Measurements from ENCODE around the gene CENPT. TPM values are rescaled to one million over a fixed set of nuclear protein-coding genes. Genes with fewer than 3 reads are reported as not detected.

Gene CENPT
- total and polyA plus RNA-seq, 2 of the 8 experiments (the other 6 are each of a cell fraction or from before 2014, with no cell fraction given): 42.4 to 53.4 TPM

DNA sequence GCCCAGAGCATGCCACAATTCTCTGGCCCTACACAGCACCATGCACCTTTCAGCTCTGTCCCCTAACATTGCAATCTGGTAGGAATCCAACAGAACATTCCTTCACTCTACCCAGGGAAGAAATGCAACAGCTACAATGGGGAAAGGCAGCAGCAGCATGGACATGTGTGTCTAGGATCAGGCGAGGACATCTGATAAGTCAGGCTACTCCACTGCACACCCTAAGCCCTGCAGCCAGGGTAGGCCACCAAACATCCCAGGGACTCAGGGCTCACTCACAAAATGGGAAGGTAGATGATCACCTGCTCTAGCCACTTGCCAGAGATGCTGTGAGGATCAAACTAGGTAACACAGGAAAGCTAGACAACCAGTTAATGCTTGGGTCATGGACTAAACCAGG is 46.3 kb downstream of the CENPT start:
- Histone ChIP-seq H3K36me3 (ENCODE audit: control insufficient read depth in 2 of 4, insufficient read depth in 4 of 4, low read length in 3 of 4) (peaks cover 0 to 11% (median 0%) of the 10 kb centered on the region in 4 experiments; a peak in 3 of 8 replicates), H3K4me3 (ENCODE audit: extremely low read depth in 1 of 4, insufficient read depth in 2 of 4, low read depth in 3 of 4, low read length in 4 of 4) (no peak overlapping the region), H3K9me3 (ENCODE audit: insufficient read depth in 2 of 2, low read depth in 1 of 2, low read length in 1 of 2) (no peaks in the 10 kb centered on the region), H2BK12ac (ENCODE audit: low read depth, low read length) (no peak overlapping the region), H3K4me2 (ENCODE audit: insufficient read depth in 1 of 2, low read depth in 2 of 2, low read length in 2 of 2) (no peak overlapping the region), H4K20me1 (replicated peaks in 1 of 2; ENCODE audit: control insufficient read depth in 1 of 2, insufficient read depth in 2 of 2, low read length in 2 of 2) (peaks cover 3 to 19% of the 10 kb centered on the region in 2 experiments), H2BK120ac (replicated peaks; ENCODE audit: low read depth, low read length) (no peak overlapping the region), H3K23ac (ENCODE audit: insufficient read length) (no peak overlapping the region), H3K79me1 (ENCODE audit: low read depth, low read length) (peaks cover 15% of the 10 kb centered on the region), H2BK15ac (ENCODE audit: low read length) (no peak overlapping the region), H2BK20ac (ENCODE audit: low read length) (no peak overlapping the region), H3K23me2 (ENCODE audit: low read depth, low read length) (peaks cover 8% of the 10 kb centered on the region; the same call in 1 of the 2 replicates), H2AK5ac (ENCODE audit: low read depth, low read length) (no peak overlapping the region), H3K14ac (ENCODE audit: insufficient read length) (no peak overlapping the region), H3K4ac (replicated peaks; ENCODE audit: insufficient read length, low read depth, low read length) (no peak overlapping the region), H3K4me1 (replicated peaks in 1 of 4; ENCODE audit: control insufficient read depth in 3 of 4, insufficient read depth in 4 of 4, low read length in 3 of 4) (peaks cover 4 to 7% (median 5%) of the 10 kb centered on the region in 4 experiments; a peak in 6 of 7 replicates), H3K9ac (replicated peaks in 1 of 4; ENCODE audit: extremely low read depth in 1 of 4, low read depth in 3 of 4, low read length in 3 of 4) (no peak overlapping the region), H4K8ac (ENCODE audit: extremely low read depth, insufficient read depth, low read length) (no peak overlapping the region), H3K79me2 (ENCODE audit: control insufficient read depth in 1 of 2, insufficient read depth in 2 of 2, low read length in 2 of 2) (peaks cover 5 to 37% of the 10 kb centered on the region in 2 experiments; a peak in 3 of 4 replicates), H3K27me3 (replicated peaks in 1 of 4; ENCODE audit: control insufficient read depth in 3 of 4, extremely low read depth in 1 of 4, insufficient read depth in 3 of 4, low read length in 3 of 4) (no peaks in the 10 kb centered on the region), H4K91ac (replicated peaks; ENCODE audit: insufficient read length, low read length) (no peak overlapping the region), H3K27ac (ENCODE audit: low read depth, low read length) (no peak overlapping the region), H2AFZ (ENCODE audit: low read length) (no peak overlapping the region), H3K56ac (replicated peaks; ENCODE audit: insufficient read length, low read depth, low read length) (no peak overlapping the region), H4K5ac (ENCODE audit: insufficient read length, low read depth, low read length) (no peak overlapping the region), H3K18ac (ENCODE audit: extremely low read depth, low read length) (no peak overlapping the region), H2BK5ac (ENCODE audit: low read depth, low read length) (no peak overlapping the region)
- ChIA-PET CTCF (ENCODE audit: partially characterized antibody) (interaction anchor here (0.6 to 1.5 kb wide), 7 partner anchors 9 to 135 kb away, joined by 3 to 8 read pairs (median 4); partner anchors contain the start of gene ENKD1), POLR2A (ENCODE audit: partially characterized antibody) (interaction anchor here (0.8 kb wide), 1 partner anchor 124 kb away, joined by 3 read pairs; no protein-coding TSS in a partner anchor)
- no peak for DNase-seq (ENCODE audit: low read depth in 1 of 2, low spot score in 2 of 2)
- TF ChIP-seq PHF8 (conservative IDR thresholded peaks at IDR 0.05; ENCODE audit: low read depth, low read length) (no peak), SIX5 (IDR thresholded peaks at IDR 0.05; ENCODE audit: low read depth, low read length) (no peak), RXRA (IDR thresholded peaks at IDR 0.05; ENCODE audit: insufficient read depth, low read depth, low read length) (no peak), MAFK (IDR thresholded peaks at IDR 0.05; ENCODE audit: low read depth, low read length) (no peak), HDAC2 (IDR thresholded peaks at IDR 0.05; ENCODE audit: borderline replicate concordance in 1 of 2, low read depth in 2 of 2, low read length in 2 of 2) (no peak)
- TF ChIP-seq, protein P1, sequence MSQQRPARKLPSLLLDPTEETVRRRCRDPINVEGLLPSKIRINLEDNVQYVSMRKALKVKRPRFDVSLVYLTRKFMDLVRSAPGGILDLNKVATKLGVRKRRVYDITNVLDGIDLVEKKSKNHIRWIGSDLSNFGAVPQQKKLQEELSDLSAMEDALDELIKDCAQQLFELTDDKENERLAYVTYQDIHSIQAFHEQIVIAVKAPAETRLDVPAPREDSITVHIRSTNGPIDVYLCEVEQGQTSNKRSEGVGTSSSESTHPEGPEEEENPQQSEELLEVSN (IDR thresholded peaks at IDR 0.05): no peak
- no peak for FAIRE-seq
- 100% methylated on average over 1 of the region's 1 CpG; no CpG with 5 or more reads in 1 of the 2 experiments for WGBS, 2 experiments (ENCODE audit: extremely low coverage in 1 of 2, insufficient coverage in 1 of 2, insufficient read length in 1 of 2, insufficient replicate concordance in 2 of 2, low coverage in 1 of 2, low lambda C conversion rate in 2 of 2, missing lambda C conversion rate in 1 of 2)
